ENCODE results near the gene FMO5.

Gene FMO5

GRCh38 chr1:147214842-147215539, 10.1 kb downstream of the FMO5 start:
- peak overlapping the region in 2 of 3 experiments; percentile 74 to 80 for H3K27ac Mint-ChIP-seq
- H3K4me3 Mint-ChIP-seq = no peak overlapping the region
- no peaks in the 10 kb centered on the region for H3K36me3 Mint-ChIP-seq (ENCODE audit: low read depth)
- no peak for TF ChIP-seq CTCF (IDR thresholded peaks at IDR 0.05; ENCODE audit: unreplicated experiment in 3 of 3)
- H3K9me3 Mint-ChIP-seq = no peaks in the 10 kb centered on the region
- H3K4me1 Mint-ChIP-seq = peaks cover 15% of the 10 kb centered on the region
- H3K27me3 Mint-ChIP-seq (ENCODE audit: low read depth) = no peaks in the 10 kb centered on the region

GRCh38 chr1:147214325-147214724, 10.8 kb downstream of the FMO5 start:
- H3K36me3 Mint-ChIP-seq (ENCODE audit: low read depth) = no peaks in the 10 kb centered on the region
- peaks cover 15% of the 10 kb centered on the region for H3K4me1 Mint-ChIP-seq
- no peaks in the 10 kb centered on the region for H3K9me3 Mint-ChIP-seq
- H3K4me3 Mint-ChIP-seq = no peak overlapping the region
- H3K27me3 Mint-ChIP-seq (ENCODE audit: low read depth) = no peaks in the 10 kb centered on the region
- H3K27ac Mint-ChIP-seq = peak overlapping the region; percentile 37 to 74 (median 51)
- no peak for TF ChIP-seq CTCF (IDR thresholded peaks at IDR 0.05; ENCODE audit: unreplicated experiment in 3 of 3)

DNA sequence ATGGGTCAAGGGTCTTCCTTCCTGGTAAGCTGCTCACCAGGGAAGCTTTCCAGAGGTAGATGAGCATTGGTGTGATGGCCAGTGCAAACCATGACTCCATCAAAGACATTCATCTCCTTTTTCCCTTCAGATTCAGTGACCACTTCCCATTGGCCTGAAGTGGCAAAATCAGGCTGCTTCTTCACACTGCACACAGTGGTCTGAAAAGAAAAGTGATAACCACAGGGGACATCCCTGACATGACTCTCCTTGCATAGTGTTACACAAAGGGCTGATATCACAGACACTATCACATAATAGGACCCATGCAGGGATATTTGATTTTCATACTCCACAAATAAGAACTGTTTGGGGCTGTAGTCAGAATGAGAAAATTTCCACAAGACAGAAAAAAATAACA, 11.9 kb downstream of the FMO5 start:
- no peaks in the 10 kb centered on the region for H3K27me3 Mint-ChIP-seq (ENCODE audit: low read depth)
- no peaks in the 10 kb centered on the region for H3K36me3 Mint-ChIP-seq (ENCODE audit: low read depth)
- H3K9me3 Mint-ChIP-seq = no peaks in the 10 kb centered on the region
- TF ChIP-seq CTCF (IDR thresholded peaks at IDR 0.05; ENCODE audit: unreplicated experiment in 3 of 3) = no peak
- H3K27ac Mint-ChIP-seq = no peak overlapping the region
- no peak overlapping the region for H3K4me3 Mint-ChIP-seq
- peaks cover 15% of the 10 kb centered on the region for H3K4me1 Mint-ChIP-seq

GRCh38 chr1:147211577-147211976, 13.6 kb downstream of the FMO5 start:
- Mint-ChIP-seq H3K27ac (no peak overlapping the region), H3K4me1 (peaks cover 15% of the 10 kb centered on the region), H3K36me3 (ENCODE audit: low read depth) (no peaks in the 10 kb centered on the region), H3K4me3 (no peak overlapping the region), H3K9me3 (no peaks in the 10 kb centered on the region), H3K27me3 (ENCODE audit: low read depth) (no peaks in the 10 kb centered on the region)
- no peak for TF ChIP-seq CTCF (IDR thresholded peaks at IDR 0.05; ENCODE audit: unreplicated experiment in 3 of 3)

- Mint-ChIP-seq H3K4me3 (no peak overlapping the region), H3K27ac (no peak overlapping the region), H3K36me3 (ENCODE audit: low read depth) (no peaks in the 10 kb centered on the region), H3K4me1 (peaks cover 15% of the 10 kb centered on the region), H3K9me3 (no peaks in the 10 kb centered on the region), H3K27me3 (ENCODE audit: low read depth) (no peaks in the 10 kb centered on the region)
- TF ChIP-seq CTCF (IDR thresholded peaks at IDR 0.05; ENCODE audit: unreplicated experiment in 3 of 3) = no peak
These were observed 14.2 kb downstream of the FMO5 start for GRCh38 chr1:147210987-147211386.

All from nephron (organoid).